ENCODE data around the gene TLK2.

Gene TLK2

DNA sequence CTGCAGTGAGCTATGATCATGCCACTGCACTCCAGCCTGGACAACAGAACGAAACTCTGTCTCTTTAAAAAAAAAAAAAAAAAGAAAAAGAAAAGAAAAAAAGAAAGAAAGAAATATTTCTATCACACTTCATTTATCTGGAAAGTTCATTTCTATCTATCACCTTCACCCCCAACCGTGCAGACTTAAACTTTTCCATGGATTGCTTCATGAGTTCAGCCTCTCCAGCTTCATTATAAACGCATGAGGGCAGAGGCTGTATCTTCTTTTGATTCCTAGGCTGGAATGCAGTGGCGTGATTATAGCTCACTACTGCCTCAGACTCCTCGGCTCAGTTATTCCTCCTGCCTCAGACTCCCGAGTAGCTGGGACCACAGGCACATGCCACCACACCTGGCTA is 177.0 kb downstream of the TLK2 start:
- no peak for DNase-seq (ENCODE audit: low spot score)

DNA sequence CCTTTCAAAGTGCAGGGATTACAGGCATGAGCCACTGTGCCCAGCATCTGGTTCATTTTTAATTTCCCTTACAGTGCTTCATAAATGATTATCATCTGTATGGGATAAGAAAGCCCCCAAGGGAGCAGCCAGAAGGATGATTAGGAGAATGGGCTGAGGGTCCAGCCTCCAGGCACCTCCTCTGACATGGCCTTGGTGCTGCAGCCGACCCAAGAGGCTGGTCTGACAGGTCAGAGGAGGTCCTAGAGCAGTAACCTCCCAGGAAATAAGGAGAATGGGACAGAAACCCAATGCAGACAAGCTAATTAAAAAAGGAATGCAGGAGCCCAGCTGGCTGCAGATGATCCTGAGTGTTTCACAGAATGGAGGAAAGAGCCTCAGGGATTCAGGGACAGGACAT is 177.8 kb downstream of the TLK2 start:
- no peak for DNase-seq (ENCODE audit: low spot score)

DNA sequence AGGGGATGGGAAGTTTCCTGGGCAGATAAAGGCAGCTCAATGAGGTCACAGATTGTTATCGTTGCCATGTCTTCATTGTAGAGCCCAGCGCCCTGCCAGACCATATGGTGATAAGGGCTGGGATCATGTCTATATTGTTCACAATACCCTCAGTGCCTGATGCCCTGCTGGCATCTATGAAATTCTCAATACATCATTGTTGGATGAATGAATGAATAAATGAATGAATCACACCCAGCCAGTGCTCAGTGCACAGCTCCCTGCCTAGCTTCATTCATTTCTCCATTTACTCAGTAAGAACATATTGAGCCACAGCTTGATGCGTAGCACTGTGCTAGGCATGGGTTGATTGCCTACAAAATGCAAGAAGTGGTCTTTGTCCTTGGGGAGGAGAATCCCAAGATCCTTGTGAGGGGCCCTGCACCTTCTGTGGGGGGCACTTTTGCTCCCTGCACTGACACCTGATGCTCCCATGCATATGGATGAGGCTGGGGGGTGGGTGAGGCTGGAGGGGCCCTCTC is 178.6 kb downstream of the TLK2 start:
- DNase-seq (ENCODE audit: low spot score) = no peak

DNA sequence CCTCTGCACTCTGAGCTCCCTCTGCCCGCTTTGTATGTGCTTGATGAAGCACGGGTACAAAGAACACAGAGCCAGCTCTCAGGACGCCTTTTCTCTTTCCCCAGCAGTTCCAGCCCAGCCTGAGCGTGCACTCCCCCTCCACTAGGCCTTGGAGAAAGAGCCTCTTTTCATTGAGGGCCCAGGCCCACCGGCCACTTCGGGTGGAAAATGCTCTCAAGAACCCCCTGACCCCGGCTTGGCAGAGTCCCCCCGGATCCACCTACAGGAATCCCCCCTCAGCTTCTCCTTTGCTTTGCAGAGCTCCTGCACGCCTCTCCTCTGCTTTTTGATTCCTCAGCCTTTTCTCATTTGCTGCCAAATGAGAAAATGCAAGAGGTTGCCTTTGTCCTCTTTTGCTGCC is 179.1 kb downstream of the TLK2 start:
- DNase-seq (ENCODE audit: low spot score) = no peak

DNA sequence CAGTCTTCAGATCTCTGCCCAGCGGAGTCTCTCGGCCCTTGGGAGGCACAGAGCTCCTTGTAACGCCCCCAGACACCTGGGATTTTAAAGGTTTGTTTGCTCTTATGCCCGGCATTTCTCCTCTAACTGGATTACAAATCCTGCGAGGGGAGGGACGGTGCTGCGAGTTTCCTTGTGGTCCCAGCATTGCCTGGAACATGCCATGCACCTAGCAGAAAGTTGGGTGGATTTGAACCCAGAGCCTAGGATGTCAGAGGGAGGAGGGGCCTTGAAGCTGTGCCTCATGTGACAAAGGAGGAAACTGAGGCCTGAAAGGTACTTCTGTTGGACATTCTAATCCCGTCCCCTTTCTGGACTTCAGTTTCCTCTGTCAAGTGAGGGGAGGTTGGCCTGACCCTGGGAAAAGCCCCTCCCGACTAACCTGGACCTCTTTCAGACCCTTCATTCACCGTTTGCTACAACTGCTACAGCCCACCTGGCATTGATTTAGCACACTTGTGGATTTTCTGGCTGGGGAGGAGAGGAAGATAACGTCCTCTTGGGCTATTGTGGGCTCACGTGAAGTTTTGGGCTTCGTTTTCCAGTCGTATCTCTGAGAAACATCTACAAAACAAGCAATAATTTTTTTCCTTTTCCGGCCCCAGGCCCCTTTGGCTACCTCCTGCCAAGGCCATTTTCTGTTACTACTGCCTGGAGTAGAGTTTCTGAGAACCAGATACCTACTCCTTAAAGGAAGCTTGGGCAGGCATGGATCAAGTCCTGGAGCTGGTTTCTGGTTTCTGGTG is 179.7 kb downstream of the TLK2 start:
- DNase-seq (ENCODE audit: low spot score) = no peak

DNA sequence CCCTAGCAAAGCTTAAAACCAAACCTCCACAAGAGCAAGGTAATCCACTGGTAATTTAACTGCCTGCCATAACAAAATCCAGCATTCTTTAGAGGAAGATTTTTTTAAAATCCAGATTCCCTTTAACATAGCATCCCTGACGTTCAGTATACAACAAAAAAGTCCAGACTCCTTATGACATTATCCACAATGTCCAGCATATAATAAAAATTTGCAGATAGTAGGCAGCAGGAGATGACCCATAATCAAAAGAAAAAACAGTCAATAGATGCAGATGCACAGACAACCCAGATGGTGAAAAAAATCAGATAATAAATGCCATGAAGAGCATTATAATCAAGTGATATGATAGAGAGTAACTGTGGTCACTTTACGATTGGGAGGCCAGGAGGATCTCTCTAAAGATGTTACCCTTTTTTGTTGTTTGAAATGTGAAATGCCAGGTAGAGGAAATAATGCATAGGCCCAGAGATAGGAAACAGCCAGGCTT is 182.0 kb downstream of the TLK2 start:
- DNase-seq (ENCODE audit: low spot score) = no peak

DNA sequence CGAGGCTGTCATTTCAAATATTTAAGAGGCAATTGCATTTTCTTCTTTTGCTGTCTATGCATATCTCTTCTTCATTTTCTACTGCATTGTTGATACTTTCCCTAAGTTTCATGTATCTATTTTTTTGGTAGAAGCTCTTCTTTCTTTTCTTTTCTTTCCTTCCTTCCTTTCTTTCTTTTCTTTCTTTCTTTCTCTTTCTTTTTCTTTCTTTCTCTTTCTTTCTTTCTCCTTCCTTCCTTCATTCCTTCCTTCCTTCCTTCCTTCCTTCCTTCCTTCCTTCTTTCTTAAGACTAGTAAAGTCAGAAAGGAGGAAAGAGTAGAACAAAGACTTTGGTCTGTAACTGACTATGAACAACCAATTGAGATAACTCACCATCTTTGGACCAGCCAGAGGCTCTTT is 182.7 kb downstream of the TLK2 start:
- no peak for DNase-seq (ENCODE audit: low spot score)

DNA sequence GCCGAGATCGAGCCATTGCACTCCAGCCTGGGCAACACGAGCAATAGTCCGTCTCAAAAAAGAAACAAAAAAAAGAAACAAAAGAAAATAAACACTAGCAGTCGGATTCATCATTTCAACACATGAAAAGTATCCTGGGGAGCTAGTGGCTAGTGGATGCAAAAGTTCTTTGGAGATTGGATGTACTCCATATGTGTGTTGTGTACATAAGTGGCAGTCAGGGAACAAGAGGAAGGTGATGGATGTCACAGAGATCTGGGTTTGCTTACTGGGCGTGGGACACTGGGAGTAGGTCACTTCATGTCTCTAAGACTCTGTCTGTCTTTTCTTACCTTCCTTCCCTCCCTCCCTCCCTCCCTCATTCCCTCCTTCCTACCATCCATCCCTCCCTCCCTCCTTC is 184.2 kb downstream of the TLK2 start:
- DNase-seq (ENCODE audit: low spot score) = no peak
